HL-60 (cell line): ENCODE data around the gene TATDN2.

Experiments
- DNase-seq, 2 experiments: peaks; one replicate each; pipeline ENCODE4 v3.0.0-alpha.2; 2010 to 2020; ENCODE audit warnings: low read depth in 1 of 2, low spot score in 1 of 2
- H3K27ac ChIP-seq: fragments of 250-450 bp; sonication (Bioruptor Pico); replicated peaks from 2 replicates; pipeline ENCODE4 v1.5.1; 2020; ENCODE audit warnings: mild to moderate bottlenecking, moderate library complexity
- H3K27me3 ChIP-seq: fragments of 250-450 bp; sonication (Bioruptor Pico); 2 replicates; pipeline ENCODE4 v1.5.1; 2021; ENCODE audit warnings: mild to moderate bottlenecking, moderate library complexity; ENCODE audit not compliant: insufficient read depth, poor library complexity, severe bottlenecking
- H3K4me3 ChIP-seq: replicated peaks from 2 replicates; pipeline ENCODE4 v1.5.1; 2011; ENCODE audit warnings: mild to moderate bottlenecking, control low read depth, low read length; ENCODE audit not compliant: insufficient read depth
- CTCF ChIP-seq: IDR thresholded peaks from one replicate; pipeline ENCODE4 v1.5.1; 2011; ENCODE audit warnings: low read length, control low read depth, inconsistent platforms; ENCODE audit not compliant: insufficient read depth
- GABPA ChIP-seq: IDR thresholded peaks from 2 replicates; pipeline ENCODE4 v1.6.1; 2012; ENCODE audit warnings: low read depth
- POLR2AphosphoS5 ChIP-seq: IDR thresholded peaks from 2 replicates; pipeline ENCODE4 v1.6.1; 2012; ENCODE audit warnings: low read depth
- SPI1 ChIP-seq: IDR thresholded peaks from 2 replicates; pipeline ENCODE4 v1.6.1; 2012; ENCODE audit warnings: low read depth, mild to moderate bottlenecking, borderline replicate concordance
- TF ChIP-seq, protein P1 (sequence below): IDR thresholded peaks from 2 replicates; pipeline ENCODE4 v1.6.1; 2012; ENCODE audit warnings: low read depth; ENCODE audit not compliant: insufficient replicate concordance

Gene TATDN2

GRCh38 chr3:10259798-10260197 lies 11.5 kb downstream of the TATDN2 start:
- no peak for TF ChIP-seq POLR2AphosphoS5
- TF ChIP-seq CTCF, result no peak
- TF ChIP-seq GABPA, result no peak
- TF ChIP-seq, protein P1, sequence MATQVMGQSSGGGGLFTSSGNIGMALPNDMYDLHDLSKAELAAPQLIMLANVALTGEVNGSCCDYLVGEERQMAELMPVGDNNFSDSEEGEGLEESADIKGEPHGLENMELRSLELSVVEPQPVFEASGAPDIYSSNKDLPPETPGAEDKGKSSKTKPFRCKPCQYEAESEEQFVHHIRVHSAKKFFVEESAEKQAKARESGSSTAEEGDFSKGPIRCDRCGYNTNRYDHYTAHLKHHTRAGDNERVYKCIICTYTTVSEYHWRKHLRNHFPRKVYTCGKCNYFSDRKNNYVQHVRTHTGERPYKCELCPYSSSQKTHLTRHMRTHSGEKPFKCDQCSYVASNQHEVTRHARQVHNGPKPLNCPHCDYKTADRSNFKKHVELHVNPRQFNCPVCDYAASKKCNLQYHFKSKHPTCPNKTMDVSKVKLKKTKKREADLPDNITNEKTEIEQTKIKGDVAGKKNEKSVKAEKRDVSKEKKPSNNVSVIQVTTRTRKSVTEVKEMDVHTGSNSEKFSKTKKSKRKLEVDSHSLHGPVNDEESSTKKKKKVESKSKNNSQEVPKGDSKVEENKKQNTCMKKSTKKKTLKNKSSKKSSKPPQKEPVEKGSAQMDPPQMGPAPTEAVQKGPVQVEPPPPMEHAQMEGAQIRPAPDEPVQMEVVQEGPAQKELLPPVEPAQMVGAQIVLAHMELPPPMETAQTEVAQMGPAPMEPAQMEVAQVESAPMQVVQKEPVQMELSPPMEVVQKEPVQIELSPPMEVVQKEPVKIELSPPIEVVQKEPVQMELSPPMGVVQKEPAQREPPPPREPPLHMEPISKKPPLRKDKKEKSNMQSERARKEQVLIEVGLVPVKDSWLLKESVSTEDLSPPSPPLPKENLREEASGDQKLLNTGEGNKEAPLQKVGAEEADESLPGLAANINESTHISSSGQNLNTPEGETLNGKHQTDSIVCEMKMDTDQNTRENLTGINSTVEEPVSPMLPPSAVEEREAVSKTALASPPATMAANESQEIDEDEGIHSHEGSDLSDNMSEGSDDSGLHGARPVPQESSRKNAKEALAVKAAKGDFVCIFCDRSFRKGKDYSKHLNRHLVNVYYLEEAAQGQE, result no peak
- no peak for TF ChIP-seq SPI1
- DNase-seq, result no peak
- no peaks in the 10 kb centered on the region for H3K27me3 ChIP-seq
- H3K4me3 ChIP-seq, result no peak overlapping the region
- H3K27ac ChIP-seq, result no peak overlapping the region

DNA sequence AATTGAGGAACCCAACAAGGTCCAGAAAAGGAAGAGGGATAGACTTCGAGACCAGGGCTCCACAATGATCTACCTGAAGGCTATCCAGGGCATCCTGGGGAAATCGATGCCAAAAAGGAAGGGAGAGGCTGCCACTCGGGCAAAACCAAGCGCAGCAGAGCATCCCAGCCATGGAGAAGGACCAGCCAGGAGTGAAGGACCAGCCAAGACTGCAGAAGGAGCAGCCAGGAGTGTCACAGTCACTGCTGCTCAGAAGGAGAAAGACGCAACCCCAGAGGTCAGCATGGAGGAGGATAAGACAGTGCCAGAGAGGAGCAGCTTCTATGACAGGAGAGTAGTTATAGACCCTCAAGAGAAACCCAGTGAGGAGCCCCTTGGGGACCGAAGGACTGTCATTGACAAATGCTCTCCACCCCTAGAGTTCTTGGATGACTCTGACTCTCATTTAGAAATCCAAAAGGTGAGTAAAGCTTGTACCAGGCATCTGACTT lies 12.0 kb downstream of the TATDN2 start:
- no peaks in the 10 kb centered on the region for H3K27me3 ChIP-seq
- no peak for TF ChIP-seq POLR2AphosphoS5
- no peak for DNase-seq
- H3K27ac ChIP-seq, result no peak overlapping the region
- H3K4me3 ChIP-seq, result no peak overlapping the region

DNA sequence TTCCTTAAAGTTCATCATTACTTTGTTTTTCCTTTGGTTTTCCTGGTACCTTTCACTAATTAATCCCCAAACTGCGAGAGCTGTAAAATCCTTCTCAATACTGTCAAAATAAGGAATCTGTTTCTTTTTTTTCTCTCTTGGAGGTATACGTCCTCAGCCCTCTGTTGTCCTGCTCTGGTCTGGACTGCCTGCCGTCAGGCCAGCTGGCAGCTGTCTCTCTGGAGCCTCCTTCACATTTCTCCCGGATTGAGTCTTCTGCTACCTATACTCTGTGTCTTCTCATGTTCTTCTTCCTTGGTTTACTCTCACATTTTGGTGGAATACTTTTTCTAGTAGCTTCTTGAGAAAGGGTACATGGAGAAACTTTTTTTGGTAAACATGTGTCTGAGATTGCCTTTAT lies 13.8 kb downstream of the TATDN2 start:
- DNase-seq, result no peak
- Histone ChIP-seq H3K4me3 (no peak overlapping the region), H3K27me3 (no peaks in the 10 kb centered on the region), H3K27ac (no peak overlapping the region)
- TF ChIP-seq POLR2AphosphoS5 (no peak), SPI1 (no peak), GABPA (no peak), CTCF (no peak)
- TF ChIP-seq, protein P1, result no peak

GRCh38 chr3:10263646-10264363 lies 15.5 kb downstream of the TATDN2 start:
- H3K4me3 ChIP-seq, result no peak overlapping the region
- no peak overlapping the region for H3K27ac ChIP-seq
- DNase-seq, result peak in 1 of 2 experiments; percentile 29
- peak; percentile 8 for TF ChIP-seq CTCF
- TF ChIP-seq, protein P1, result no peak
- H3K27me3 ChIP-seq, result no peaks in the 10 kb centered on the region
